Suprapubic skin (tissue), 4 donors: Measurements from ENCODE around the gene SMOC2. TPM values are rescaled to one million over a fixed set of nuclear protein-coding genes. Genes with fewer than 3 reads are reported as not detected.

Experiments
- DNase-seq, 2 donors: peaks; one replicate each; pipeline ENCODE4 v3.0.0-alpha.2; 2019; ENCODE audit warnings: low spot score in 2 of 2
- H3K27ac ChIP-seq: fragments of 200-600 bp; sonication (generic); one replicate; pipeline ENCODE4 v1.5.1; 2019
- H3K27me3 ChIP-seq: fragments of 200-600 bp; sonication (generic); one replicate; pipeline ENCODE4 v1.5.1; 2019
- H3K36me3 ChIP-seq: fragments of 200-600 bp; sonication (generic); one replicate; pipeline ENCODE4 v1.5.1; 2019
- H3K4me1 ChIP-seq: fragments of 200-600 bp; sonication (generic); one replicate; pipeline ENCODE4 v1.5.1; 2019
- H3K4me3 ChIP-seq: fragments of 200-600 bp; sonication (generic); one replicate; pipeline ENCODE4 v1.5.1; 2019; ENCODE audit warnings: mild to moderate bottlenecking
- H3K9me3 ChIP-seq: fragments of 200-600 bp; sonication (generic); one replicate; pipeline ENCODE4 v1.5.1; 2019
- CTCF ChIP-seq, 2 donors: fragments of 200-600 bp in 1 of 2; fragments of 450-650 bp in 1 of 2; sonication (generic) in 1 of 2; IDR thresholded peaks; one replicate each; pipeline ENCODE4 v1.5.1; 2016 to 2019; ENCODE audit warnings: antibody characterized with exemption in 2 of 2, mild to moderate bottlenecking in 1 of 2, moderate library complexity in 1 of 2
- EP300 ChIP-seq: sonication (generic); formaldehyde crosslinking; IDR thresholded peaks from one replicate; pipeline ENCODE4 v1.6.1; 2017; ENCODE audit warnings: antibody characterized with exemption
- POLR2A ChIP-seq, 2 donors: fragments of 450-650 bp; IDR thresholded peaks; one replicate each; pipeline ENCODE4 v1.6.1; 2017; ENCODE audit warnings: antibody characterized with exemption in 2 of 2, mild to moderate bottlenecking in 2 of 2, moderate library complexity in 2 of 2
- POLR2AphosphoS5 ChIP-seq, 3 donors: sonication (generic); formaldehyde crosslinking; IDR thresholded peaks; one replicate each; pipeline ENCODE4 v1.6.1; 2017; ENCODE audit warnings: antibody characterized with exemption in 3 of 3
- WGBS: methylation state at CpG from one replicate; pipeline ENCODE4 v1.1.5; 2018; 5-methylcytosine and 5-hydroxymethylcytosine counted together
- total RNA-seq, 4 donors: library from RNA; depleted of rRNA; stranded (reverse); fragments of >200 nt; gene quantifications; one replicate each; pipeline ENCODE4 v1.1.0, GENCODE V29; 2016

Gene SMOC2
- total RNA-seq, 4 donors from 2014 or later: 16.2 to 22.9 (median 18.8) TPM

- Histone ChIP-seq H3K36me3 (no peaks in the 10 kb centered on the region), H3K9me3 (no peaks in the 10 kb centered on the region), H3K27me3 (no peaks in the 10 kb centered on the region), H3K27ac (no peak overlapping the region), H3K4me1 (peaks cover 5% of the 10 kb centered on the region), H3K4me3 (no peak overlapping the region)
- 88% methylated on average over 17 of the region's 17 CpGs for WGBS
- no peak for DNase-seq
- TF ChIP-seq POLR2A (IDR thresholded peaks at IDR 0.05) (no peak), POLR2AphosphoS5 (IDR thresholded peaks at IDR 0.05) (no peak), EP300 (no peak), CTCF (IDR thresholded peaks at IDR 0.05) (no peak)
These were observed 133.2 kb downstream of the SMOC2 start for GRCh38 chr6:168574075-168574698.

- DNase-seq: no peak
- peaks cover 5% of the 10 kb centered on the region for H3K4me1 ChIP-seq
- H3K9me3 ChIP-seq: no peaks in the 10 kb centered on the region
- H3K27me3 ChIP-seq: no peaks in the 10 kb centered on the region
- TF ChIP-seq CTCF (IDR thresholded peaks at IDR 0.05): no peak
- TF ChIP-seq POLR2AphosphoS5 (IDR thresholded peaks at IDR 0.05): no peak
- TF ChIP-seq EP300: no peak
- no peak for TF ChIP-seq POLR2A (IDR thresholded peaks at IDR 0.05)
- H3K27ac ChIP-seq: no peak overlapping the region
- no peaks in the 10 kb centered on the region for H3K36me3 ChIP-seq
- H3K4me3 ChIP-seq: no peak overlapping the region
- WGBS: 64% methylated on average over 12 of the region's 17 CpGs
These were observed 133.8 kb downstream of the SMOC2 start for GRCh38 chr6:168574699-168575195.

GRCh38 chr6:168575346-168576098 is 134.5 kb downstream of the SMOC2 start:
- no peaks in the 10 kb centered on the region for H3K9me3 ChIP-seq
- H3K4me3 ChIP-seq: no peak overlapping the region
- DNase-seq: no peak
- H3K27ac ChIP-seq: no peak overlapping the region
- no peaks in the 10 kb centered on the region for H3K27me3 ChIP-seq
- 89% methylated on average over 10 of the region's 15 CpGs for WGBS
- H3K36me3 ChIP-seq: no peaks in the 10 kb centered on the region
- peaks cover 5% of the 10 kb centered on the region for H3K4me1 ChIP-seq
- no peak for TF ChIP-seq POLR2AphosphoS5 (IDR thresholded peaks at IDR 0.05)
- TF ChIP-seq CTCF (IDR thresholded peaks at IDR 0.05): no peak
- no peak for TF ChIP-seq EP300
- no peak for TF ChIP-seq POLR2A (IDR thresholded peaks at IDR 0.05)

GRCh38 chr6:168576388-168576787 is 135.4 kb downstream of the SMOC2 start:
- WGBS: 97% methylated on average over 12 of the region's 14 CpGs
- H3K27ac ChIP-seq: no peak overlapping the region

More at GRCh38 chr6:168576388-168576787, 135.4 kb downstream of the SMOC2 start:
- peaks cover 5% of the 10 kb centered on the region for H3K4me1 ChIP-seq
- no peak for DNase-seq
- H3K9me3 ChIP-seq: no peaks in the 10 kb centered on the region
- no peaks in the 10 kb centered on the region for H3K27me3 ChIP-seq
- no peak for TF ChIP-seq EP300
- TF ChIP-seq CTCF (IDR thresholded peaks at IDR 0.05): no peak
- TF ChIP-seq POLR2AphosphoS5 (IDR thresholded peaks at IDR 0.05): no peak
- TF ChIP-seq POLR2A (IDR thresholded peaks at IDR 0.05): no peak
- H3K36me3 ChIP-seq: no peaks in the 10 kb centered on the region
- no peak overlapping the region for H3K4me3 ChIP-seq
